Activated naive CD4-positive, alpha-beta T cell (primary cell): ENCODE measurements around the gene TRERF1.

Experiments used
- DNase-seq, 4 experiments: peaks; one replicate each; lab custom pipeline; 2025; lab: John Stamatoyannopoulos, UW

Gene TRERF1

DNA sequence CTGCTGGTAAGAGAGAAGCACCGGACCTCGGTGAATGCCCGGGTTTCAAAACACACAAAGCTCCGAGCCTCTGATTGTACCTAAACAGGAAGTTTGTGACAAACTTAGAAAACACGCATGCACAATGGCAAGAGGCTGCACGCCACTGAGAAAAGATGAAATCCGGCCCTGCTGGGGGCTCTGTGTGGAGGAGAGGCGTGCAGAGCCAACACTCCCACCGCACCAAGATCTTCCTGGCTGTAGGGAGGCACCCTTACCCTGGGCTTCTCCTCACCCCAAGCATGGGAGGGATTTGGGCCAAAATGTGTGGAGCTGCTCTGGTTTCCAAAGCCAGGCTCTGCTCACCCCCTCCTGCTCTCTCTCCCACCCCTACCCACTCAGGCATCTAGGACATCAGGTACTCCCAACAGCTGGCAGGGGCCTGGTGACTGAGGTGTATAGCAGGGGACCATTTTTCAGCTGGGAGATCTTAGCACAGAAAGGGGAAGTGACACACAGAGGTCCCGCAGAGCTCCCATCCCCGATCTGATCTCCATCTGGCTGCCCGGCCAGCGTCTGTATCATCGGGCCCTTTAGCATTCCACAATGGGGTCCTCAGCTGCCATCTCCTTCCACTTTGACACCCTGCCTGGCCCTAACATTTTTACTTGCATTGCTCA is 84.2 kb downstream of the TRERF1 start:
- no peak for DNase-seq

- DNase-seq, result no peak
Observed at GRCh38 chr6:42366999-42367352, 84.8 kb downstream of the TRERF1 start.

- no peak for DNase-seq
Observed at GRCh38 chr6:42366011-42366705, 85.6 kb downstream of the TRERF1 start.

- no peak for DNase-seq
Observed at GRCh38 chr6:42365021-42365420, 86.7 kb downstream of the TRERF1 start.

DNA sequence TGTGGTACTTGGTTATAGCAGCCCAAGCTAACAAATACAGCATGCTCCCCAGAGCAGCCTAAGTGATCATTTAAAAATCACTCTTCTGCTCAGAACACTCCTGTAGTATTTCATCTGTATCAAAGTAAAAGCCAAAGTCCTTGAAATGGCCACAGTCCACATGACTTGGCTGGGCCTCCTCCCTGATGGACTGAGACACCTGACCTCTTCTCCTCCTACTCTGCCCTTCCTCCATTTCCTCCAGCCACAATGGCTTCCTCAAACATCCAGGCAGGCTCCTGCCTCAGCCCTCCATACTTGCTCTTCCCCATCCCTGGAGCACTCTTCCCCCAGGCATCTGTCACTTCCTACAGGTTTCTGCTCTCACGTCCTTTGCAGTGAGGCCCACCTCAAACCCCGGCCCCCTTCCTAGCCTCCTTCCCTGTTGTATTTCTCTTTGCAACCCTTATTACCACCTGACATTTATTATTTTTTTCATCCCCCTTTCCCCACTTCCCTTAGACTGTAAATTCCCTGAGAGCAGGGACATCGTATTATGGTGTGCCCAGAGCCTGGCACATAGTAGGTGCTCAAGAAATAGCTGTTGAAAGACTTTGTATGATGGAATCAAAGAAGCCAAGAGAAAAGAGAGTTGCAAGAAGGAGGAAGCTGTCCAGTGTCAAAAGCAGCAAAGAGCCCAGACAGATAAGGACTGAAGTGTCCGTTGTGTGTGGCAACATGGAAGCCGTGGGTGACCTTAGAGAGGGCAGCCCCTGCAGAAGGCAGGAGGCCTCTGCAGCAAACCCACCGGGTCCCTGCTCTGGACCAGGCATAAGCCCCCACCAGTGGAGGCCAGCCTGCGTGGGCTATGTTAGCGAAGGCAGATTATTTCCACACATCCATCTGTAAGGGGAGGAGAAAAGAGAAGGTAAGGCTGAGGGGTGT is 87.5 kb downstream of the TRERF1 start:
- DNase-seq, result no peak

DNA sequence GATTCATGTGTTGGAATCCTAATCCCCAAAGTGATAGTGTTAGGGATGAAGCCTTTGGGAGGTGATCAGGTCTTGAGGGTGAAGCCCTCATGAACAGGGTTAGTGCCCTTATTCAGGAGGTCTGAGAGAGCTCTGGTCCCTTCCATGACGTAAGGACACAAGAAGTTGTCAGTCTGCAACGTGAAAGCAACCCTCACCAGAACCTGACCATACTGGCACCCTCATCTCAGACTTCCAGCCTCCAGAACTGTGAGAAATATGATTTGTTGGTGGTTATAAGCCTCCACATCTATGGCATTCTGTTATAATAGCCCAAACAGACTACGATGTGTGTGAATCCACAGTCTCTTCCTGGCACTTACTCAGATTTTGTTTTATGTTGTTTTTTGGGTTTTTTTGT is 90.7 kb downstream of the TRERF1 start:
- DNase-seq, result no peak

DNA sequence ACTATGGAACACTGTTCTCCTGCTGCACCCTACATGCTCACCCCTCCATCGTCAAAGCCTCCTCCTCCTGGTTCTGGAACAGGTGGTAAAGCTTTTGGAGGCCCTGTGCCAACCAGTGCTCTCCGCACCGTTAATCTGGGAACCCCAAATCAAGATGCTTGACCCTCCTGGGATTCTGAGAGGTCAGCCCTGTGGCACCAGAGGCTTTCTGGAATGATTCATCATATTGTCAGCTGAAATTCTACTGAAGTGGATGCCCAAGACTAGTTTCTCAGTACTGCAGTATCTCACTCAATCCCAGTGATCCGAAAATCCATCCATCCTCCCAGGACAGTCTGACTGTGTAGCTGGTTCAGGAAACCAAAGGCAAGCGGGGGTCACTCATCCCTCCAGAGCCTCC is 92.7 kb downstream of the TRERF1 start:
- no peak for DNase-seq

GRCh38 chr6:42355416-42355815 is 96.3 kb downstream of the TRERF1 start:
- no peak for DNase-seq

DNA sequence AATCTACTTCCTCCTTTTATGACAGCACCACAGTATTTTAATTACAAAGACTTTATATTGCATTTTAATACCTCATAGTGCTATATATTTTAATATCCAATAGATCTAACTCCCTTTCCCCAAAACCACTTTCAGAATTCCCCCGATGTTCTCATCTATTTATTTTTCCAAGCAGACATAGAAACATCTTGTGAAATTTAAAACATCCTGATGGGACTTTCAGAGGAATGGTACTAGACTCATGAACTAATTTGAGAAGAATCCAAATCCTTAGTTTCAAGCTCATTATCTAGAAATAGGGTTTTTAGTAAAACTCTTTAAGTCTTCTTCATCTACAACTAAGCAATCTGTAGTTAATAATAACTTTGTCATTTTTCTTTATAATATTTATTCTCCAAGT is 97.0 kb downstream of the TRERF1 start:
- no peak for DNase-seq

- no peak for DNase-seq
Observed at GRCh38 chr6:42352856-42353564, 98.7 kb downstream of the TRERF1 start.

DNA sequence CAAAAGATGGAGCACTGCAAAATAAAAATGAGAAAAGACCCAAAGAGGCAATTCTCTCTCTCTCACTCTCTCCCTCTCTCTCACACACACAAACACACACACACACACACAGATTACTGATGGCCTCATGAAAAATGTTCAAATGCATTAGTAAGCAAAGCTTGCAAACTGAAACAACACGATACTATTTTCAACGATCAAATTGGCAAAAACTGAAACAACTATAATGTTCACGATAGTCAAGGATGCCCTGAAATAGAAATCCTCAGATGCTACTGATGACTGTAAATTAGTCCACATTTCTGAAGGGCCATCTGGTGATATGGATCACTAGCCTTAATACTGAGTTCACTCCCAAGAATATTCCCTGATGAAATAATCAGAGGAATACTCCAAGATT is 100.8 kb downstream of the TRERF1 start:
- DNase-seq, result no peak

DNA sequence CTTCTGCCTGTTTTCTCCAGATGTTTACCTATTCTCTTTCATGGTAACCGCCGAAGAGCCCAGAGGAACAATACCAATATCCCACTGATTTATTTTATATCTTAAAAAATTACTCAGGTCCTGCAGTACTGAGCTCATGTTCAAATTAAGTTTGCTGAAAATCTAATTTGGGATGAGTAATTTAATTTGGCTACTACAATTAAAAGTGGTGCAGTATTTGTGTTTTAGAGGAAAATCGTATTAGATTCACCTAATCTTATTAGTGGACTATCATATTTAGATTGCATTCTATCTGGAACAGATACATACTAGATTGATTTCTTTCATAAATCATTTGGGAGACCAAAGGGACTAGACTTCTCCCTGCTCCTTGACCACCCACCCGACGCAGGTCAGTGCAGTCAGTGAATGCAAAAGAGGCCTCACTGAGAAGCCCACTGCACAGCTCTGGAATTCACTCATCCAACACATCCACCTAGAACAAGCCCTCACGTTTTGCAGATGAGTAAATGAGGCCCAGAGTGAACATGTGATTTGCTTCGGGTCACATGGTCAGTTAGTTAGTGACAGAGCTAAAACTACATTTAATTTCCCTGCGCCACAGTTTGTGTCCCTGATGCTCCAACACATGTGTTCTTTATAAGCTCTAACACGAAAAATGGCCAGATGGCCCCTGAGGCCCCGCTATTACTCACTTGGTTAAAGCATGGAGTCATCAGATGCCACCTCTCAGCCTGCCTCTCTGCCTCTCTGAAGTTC is 101.8 kb downstream of the TRERF1 start:
- DNase-seq, result no peak

DNA sequence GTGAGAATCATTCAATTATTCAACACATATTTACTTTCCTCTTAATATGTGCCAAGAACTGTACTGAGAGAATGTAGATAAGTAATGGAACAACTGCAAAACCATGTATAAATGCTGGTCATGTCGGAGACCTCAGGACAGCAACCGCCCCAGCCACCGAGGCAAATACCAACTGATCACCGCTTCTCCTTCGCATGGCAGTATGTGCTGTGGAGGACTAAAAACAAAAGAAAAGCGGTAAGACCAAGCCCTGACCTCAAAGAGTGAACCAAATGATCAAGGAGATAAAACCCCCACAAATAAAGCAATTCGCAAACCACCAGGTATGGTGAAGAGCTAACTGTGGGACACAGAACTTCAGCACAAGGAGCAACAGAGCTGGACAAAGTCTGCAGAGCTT is 104.3 kb downstream of the TRERF1 start:
- no peak for DNase-seq

- no peak for DNase-seq
Observed at GRCh38 chr6:42345696-42346416, 105.9 kb downstream of the TRERF1 start.

- DNase-seq, result no peak
Observed at GRCh38 chr6:42344756-42345155, 107.0 kb downstream of the TRERF1 start.

- DNase-seq, result no peak
Observed at GRCh38 chr6:42341771-42342553, 109.8 kb downstream of the TRERF1 start.

GRCh38 chr6:42341221-42341620 is 110.5 kb downstream of the TRERF1 start:
- DNase-seq, result no peak

- DNase-seq, result no peak
Observed at GRCh38 chr6:42340511-42340910, 111.2 kb downstream of the TRERF1 start.

DNA sequence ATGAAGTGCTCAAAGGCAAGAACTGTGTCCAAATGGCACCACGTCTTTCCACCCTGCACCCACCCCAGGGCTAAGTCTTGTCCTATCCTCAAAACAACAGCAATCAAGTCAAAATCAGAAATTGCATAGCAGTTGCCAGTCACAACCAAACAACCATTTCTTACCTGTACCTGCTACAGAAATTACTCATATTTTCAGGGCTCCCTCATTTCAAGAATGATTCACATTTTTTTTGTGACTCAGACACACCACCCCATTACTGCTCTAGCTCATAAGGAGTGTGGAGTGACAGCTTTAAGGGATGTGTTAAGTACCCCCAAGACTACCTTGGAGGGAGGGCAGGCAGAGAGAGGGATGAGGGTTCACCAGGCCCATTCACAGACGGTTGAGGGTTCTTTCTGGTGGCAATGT is 111.7 kb downstream of the TRERF1 start:
- no peak for DNase-seq

- no peak for DNase-seq
Observed at GRCh38 chr6:42338744-42339222, 112.9 kb downstream of the TRERF1 start.
